H1 (cell line): ENCODE results near the gene GPR18. TPM values are rescaled to one million over a fixed set of nuclear protein-coding genes. Genes with fewer than 3 reads are reported as not detected.

Experiments used
- CTCF ChIA-PET: fragments of 300-600 bp; sonication (Branson Sonifier 250); formaldehyde crosslinking; loops from one replicate; lab custom pipeline; 2021; ENCODE audit not compliant: partially characterized antibody; lab: Charles Lee
- POLR2A ChIA-PET: fragments of 300-600 bp; sonication (Branson Sonifier 250); formaldehyde crosslinking; loops from one replicate; lab custom pipeline; 2021; ENCODE audit warnings: inconsistent platforms; ENCODE audit not compliant: partially characterized antibody; lab: Charles Lee
- DNase-seq, 2 experiments: peaks; one replicate each; pipeline versions ENCODE4 v3.0.0 to v3.0.0-alpha.2; 2010 to 2022; ENCODE audit warnings: low spot score in 2 of 2, low read depth in 1 of 2, mixed read lengths in 1 of 2
- FAIRE-seq: peaks from 2 replicates; lab custom pipeline; 2011; peaks lifted over from hg19 to GRCh38; lab: Jason Lieb, UNC
- H2AFZ ChIP-seq: 2 replicates; pipeline ENCODE4 v1.8.1; 2012; ENCODE audit warnings: low read length, inconsistent platforms
- H2AK5ac ChIP-seq: 2 replicates; pipeline ENCODE4 v1.6.1; 2013; ENCODE audit warnings: low read depth, low read length
- H2BK120ac ChIP-seq: replicated peaks from 2 replicates; pipeline ENCODE3; 2013; ENCODE audit warnings: low read depth, low read length, inconsistent platforms
- H2BK12ac ChIP-seq: 2 replicates; pipeline ENCODE4 v1.6.1; 2013; ENCODE audit warnings: low read depth, low read length
- H2BK15ac ChIP-seq: 2 replicates; pipeline ENCODE4 v1.6.1; 2013; ENCODE audit warnings: low read length
- H2BK20ac ChIP-seq: 2 replicates; pipeline ENCODE4 v1.6.1; 2013; ENCODE audit warnings: low read length
- H2BK5ac ChIP-seq: 2 replicates; pipeline ENCODE4 v1.6.1; 2013; ENCODE audit warnings: low read depth, low read length
- H3K14ac ChIP-seq: 2 replicates; pipeline ENCODE4 v1.6.1; 2013; ENCODE audit warnings: inconsistent platforms; ENCODE audit not compliant: insufficient read length
- H3K18ac ChIP-seq: 2 replicates; pipeline ENCODE4 v1.6.1; 2013; ENCODE audit warnings: low read length; ENCODE audit errors: extremely low read depth
- H3K23ac ChIP-seq: 2 replicates; pipeline ENCODE4 v1.6.1; 2013; ENCODE audit warnings: inconsistent platforms; ENCODE audit not compliant: insufficient read length
- H3K23me2 ChIP-seq: 2 replicates; pipeline ENCODE4 v1.6.1; 2013; ENCODE audit warnings: low read depth, low read length
- H3K27ac ChIP-seq: 2 replicates; pipeline ENCODE4 v1.6.1; 2011; ENCODE audit warnings: low read depth, low read length, inconsistent platforms
- H3K27me3 ChIP-seq, 4 experiments: replicated peaks in 1 of 4; 1 replicate in 1 of 4; 2 replicates in 3 of 4; pipeline versions ENCODE4 v1.6.1 to v1.8.1; 2011 to 2013; ENCODE audit warnings: low read length in 3 of 4, mild to moderate bottlenecking in 3 of 4, inconsistent platforms in 2 of 4, mixed read lengths in 2 of 4, moderate library complexity in 1 of 4; ENCODE audit not compliant: control insufficient read depth in 3 of 4, insufficient read depth in 3 of 4; ENCODE audit errors: extremely low read depth in 1 of 4
- H3K36me3 ChIP-seq, 4 experiments: 2 replicates each; pipeline versions ENCODE4 v1.6.1 to v1.8.1; 2011 to 2013; ENCODE audit warnings: mild to moderate bottlenecking in 4 of 4, low read length in 3 of 4, moderate library complexity in 2 of 4, control low read depth in 1 of 4, inconsistent platforms in 1 of 4; ENCODE audit not compliant: insufficient read depth in 4 of 4, control insufficient read depth in 2 of 4
- H3K4ac ChIP-seq: replicated peaks from 2 replicates; pipeline ENCODE3; 2013; ENCODE audit warnings: low read length, low read depth, mixed read lengths, inconsistent platforms; ENCODE audit not compliant: insufficient read length
- H3K4me1 ChIP-seq, 4 experiments: replicated peaks in 1 of 4; 1 replicate in 1 of 4; 2 replicates in 3 of 4; pipeline versions ENCODE4 v1.6.1 to v1.8.1; 2011 to 2013; ENCODE audit warnings: low read length in 3 of 4, inconsistent platforms in 2 of 4, mixed read lengths in 1 of 4; ENCODE audit not compliant: insufficient read depth in 4 of 4, control insufficient read depth in 3 of 4
- H3K4me2 ChIP-seq, 2 experiments: 2 replicates each; pipeline versions ENCODE4 v1.6.1 to v1.8.1; 2011 to 2013; ENCODE audit warnings: low read depth in 2 of 2, low read length in 2 of 2, control low read depth in 1 of 2, inconsistent platforms in 1 of 2, mild to moderate bottlenecking in 1 of 2; ENCODE audit not compliant: insufficient read depth in 1 of 2
- H3K4me3 ChIP-seq, 4 experiments: fragments of 200-600, 300-600 bp in 1 of 4; sonication (generic), shearing (Covaris generic), sonication (Bioruptor Twin) in 1 of 4; 2 replicates each; pipeline versions ENCODE4 v1.5.1 to v1.8.1; 2011 to 2016; ENCODE audit warnings: low read length in 4 of 4, low read depth in 3 of 4, control low read depth in 2 of 4, inconsistent platforms in 2 of 4, mild to moderate bottlenecking in 2 of 4, mixed read lengths in 1 of 4, moderate library complexity in 1 of 4; ENCODE audit not compliant: insufficient read depth in 2 of 4; ENCODE audit errors: extremely low read depth in 1 of 4
- H3K56ac ChIP-seq: replicated peaks from 2 replicates; pipeline ENCODE3; 2013; ENCODE audit warnings: low read depth, mild to moderate bottlenecking, mixed read lengths, low read length, inconsistent platforms; ENCODE audit not compliant: insufficient read length
- H3K79me1 ChIP-seq: 2 replicates; pipeline ENCODE4 v1.6.1; 2013; ENCODE audit warnings: low read depth, low read length, control low read depth
- H3K79me2 ChIP-seq, 2 experiments: 2 replicates each; pipeline versions ENCODE4 v1.6.1 to v1.8.1; 2012 to 2013; ENCODE audit warnings: low read length in 2 of 2, mild to moderate bottlenecking in 2 of 2, inconsistent platforms in 1 of 2; ENCODE audit not compliant: insufficient read depth in 2 of 2, control insufficient read depth in 1 of 2
- H3K9ac ChIP-seq, 4 experiments: replicated peaks in 1 of 4; 1 replicate in 1 of 4; 2 replicates in 3 of 4; pipeline versions ENCODE4 v1.6.1 to v1.8.1; 2011 to 2013; ENCODE audit warnings: low read depth in 3 of 4, low read length in 3 of 4, control low read depth in 2 of 4, mild to moderate bottlenecking in 2 of 4, moderate library complexity in 2 of 4, inconsistent platforms in 1 of 4; ENCODE audit errors: extremely low read depth in 1 of 4
- H3K9me3 ChIP-seq, 2 experiments: 2 replicates each; pipeline versions ENCODE4 v1.6.1 to v1.8.1; 2012 to 2013; ENCODE audit warnings: mild to moderate bottlenecking in 2 of 2, moderate library complexity in 2 of 2, control low read depth in 1 of 2, inconsistent platforms in 1 of 2, low read depth in 1 of 2, low read length in 1 of 2, mixed read lengths in 1 of 2; ENCODE audit not compliant: insufficient read depth in 2 of 2
- H4K20me1 ChIP-seq, 2 experiments: replicated peaks in 1 of 2; 2 replicates each; pipeline versions ENCODE3 to v1.8.1; 2011 to 2013; ENCODE audit warnings: inconsistent platforms in 2 of 2, low read length in 2 of 2, mild to moderate bottlenecking in 1 of 2; ENCODE audit not compliant: insufficient read depth in 2 of 2, control insufficient read depth in 1 of 2
- H4K5ac ChIP-seq: 2 replicates; pipeline ENCODE4 v1.6.1; 2013; ENCODE audit warnings: low read length, low read depth, mixed read lengths, inconsistent platforms; ENCODE audit not compliant: insufficient read length
- H4K8ac ChIP-seq: 2 replicates; pipeline ENCODE4 v1.8.0; 2013; ENCODE audit warnings: mild to moderate bottlenecking, moderate library complexity, low read length, inconsistent platforms; ENCODE audit not compliant: insufficient read depth; ENCODE audit errors: extremely low read depth
- H4K91ac ChIP-seq: replicated peaks from 2 replicates; pipeline ENCODE3; 2013; ENCODE audit warnings: low read length, mixed read lengths, inconsistent platforms; ENCODE audit not compliant: insufficient read length
- CBX8 ChIP-seq: fragments of 300-800, 300-1000 bp; sonication (generic); IDR thresholded peaks from 2 replicates; pipeline ENCODE4 v1.7.1; 2016; ENCODE audit warnings: low read depth, low read length, borderline replicate concordance
- CREB1 ChIP-seq: IDR thresholded peaks from 2 replicates; pipeline ENCODE4 v1.6.1; 2012; ENCODE audit warnings: inconsistent platforms
- RXRA ChIP-seq: IDR thresholded peaks from 2 replicates; pipeline ENCODE4 v1.6.1; 2011; ENCODE audit warnings: low read depth, mild to moderate bottlenecking, low read length, moderate library complexity; ENCODE audit not compliant: insufficient read depth
- SP4 ChIP-seq: IDR thresholded peaks from 2 replicates; pipeline ENCODE4 v1.6.1; 2012; ENCODE audit warnings: low read length, inconsistent platforms
- TAF1 ChIP-seq: IDR thresholded peaks from 2 replicates; pipeline ENCODE4 v1.6.1; 2011; ENCODE audit warnings: mild to moderate bottlenecking, low read depth, low read length
- WGBS, 2 experiments: shearing (Covaris generic) in 1 of 2; methylation state at CpG; one replicate each; pipeline versions ENCODE4 v1.1.6 to v1.1.7; 2013 to 2015; ENCODE audit warnings: low lambda C conversion rate in 2 of 2, mixed read lengths in 2 of 2, inconsistent platforms in 1 of 2, low coverage in 1 of 2, missing lambda C conversion rate in 1 of 2; ENCODE audit not compliant: insufficient replicate concordance in 2 of 2, insufficient coverage in 1 of 2, insufficient read length in 1 of 2; ENCODE audit errors: extremely low coverage in 1 of 2, missing lambda C conversion rate in 1 of 2; 5-methylcytosine and 5-hydroxymethylcytosine counted together
- polyA plus RNA-seq, 7 experiments: library from polyadenylated mRNA; depleted of rRNA in 3 of 7; stranded (reverse) in 5 of 7; unstranded in 2 of 7; fragments of >200 nt in 5 of 7; fragments of 200-250 nt in 2 of 7; gene quantifications; 1 replicate in 5 of 7; 2 replicates in 1 of 7; 4 replicates in 1 of 7; pipeline versions ENCODE4 v1.2.1 to v1.2.3, GENCODE V29; 2011 to 2013; ENCODE audit warnings: missing spikeins in 2 of 7, mixed read lengths in 2 of 7
- total RNA-seq: library from RNA; stranded (reverse); fragmentation: NEBNext Ultra II Directional; extraction: Animal tissue kit (Norgen Biotek cat#: 25700); gene quantifications from 2 replicates; pipeline ENCODE4 v1.2.1, GENCODE V29; 2021
- TF ChIP-seq, protein P1 (sequence below): IDR thresholded peaks from 2 replicates; pipeline ENCODE4 v1.6.1; 2011; ENCODE audit warnings: low read length, improper control_type of control experiment
- TF ChIP-seq, protein P2 (sequence below): IDR thresholded peaks from 2 replicates; pipeline ENCODE4 v1.6.1; 2012; ENCODE audit warnings: inconsistent platforms
- TF ChIP-seq, protein P3 (sequence below), 3 experiments: IDR thresholded peaks; 1 replicate in 2 of 3; 2 replicates in 1 of 3; pipeline versions ENCODE4 v1.5.1 to v1.6.1; 2011; ENCODE audit warnings: low read length in 3 of 3, mild to moderate bottlenecking in 3 of 3, inconsistent platforms in 2 of 3, low read depth in 1 of 3, moderate library complexity in 1 of 3; ENCODE audit not compliant: insufficient read depth in 1 of 3; ENCODE audit errors: control extremely low read depth in 1 of 3

GPR18 gene
- total and polyA plus RNA-seq, 2 of the 8 experiments (the other 6 are each of a cell fraction or from before 2014, with no cell fraction given) = not detected

DNA sequence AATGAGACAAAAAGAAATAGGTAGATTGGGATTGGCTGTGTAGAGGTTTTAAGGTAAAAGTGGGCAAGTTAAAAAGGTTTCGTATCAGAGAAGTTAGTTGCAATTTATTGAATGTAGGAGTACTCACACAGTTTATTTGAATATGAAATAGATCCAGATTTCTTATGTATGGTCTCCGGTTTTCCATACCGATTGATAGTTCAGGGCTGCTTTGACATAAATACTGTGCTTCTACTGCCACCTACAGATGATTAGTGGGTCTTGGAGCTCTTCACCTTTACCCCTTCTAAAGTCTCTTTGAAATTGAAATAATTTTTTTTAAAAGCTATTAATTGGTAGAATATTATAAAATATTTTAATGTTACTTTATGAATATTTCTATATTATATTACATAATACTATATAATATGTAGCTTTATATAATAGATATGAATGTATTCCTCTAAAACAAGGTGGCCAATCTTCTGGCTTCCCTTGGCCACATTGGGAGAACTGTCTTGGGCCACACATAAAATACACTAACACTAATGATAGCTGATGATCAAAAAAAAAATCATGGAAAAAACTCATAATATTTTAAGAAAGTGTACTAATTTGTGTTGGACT lies 7.7 kb upstream of the GPR18 start:
- Histone ChIP-seq H4K91ac (no peak overlapping the region), H3K18ac (no peak overlapping the region), H2BK12ac (no peak overlapping the region), H3K9me3 (no peaks in the 10 kb centered on the region), H2AK5ac (no peak overlapping the region), H2BK5ac (no peak overlapping the region), H3K23me2 (peaks cover 2% of the 10 kb centered on the region; the same call in 1 of the 2 replicates), H3K27ac (no peak overlapping the region), H3K56ac (no peak overlapping the region), H2BK15ac (no peak overlapping the region), H4K8ac (no peak overlapping the region), H3K9ac (no peak overlapping the region), H3K4me3 (no peak overlapping the region), H3K23ac (no peak overlapping the region), H3K4ac (no peak overlapping the region), H2AFZ (no peak overlapping the region), H4K5ac (no peak overlapping the region), H3K79me1 (peaks cover 2% of the 10 kb centered on the region; the same call in 1 of the 2 replicates), H2BK20ac (no peak overlapping the region), H3K14ac (no peak overlapping the region), H4K20me1 (peaks cover 0 to 3% of the 10 kb centered on the region in 2 experiments), H2BK120ac (no peak overlapping the region), H3K27me3 (no peaks in the 10 kb centered on the region), H3K4me2 (no peak overlapping the region), H3K36me3 (peaks cover 0 to 3% (median 1%) of the 10 kb centered on the region in 4 experiments; a peak in 2 of 8 replicates), H3K4me1 (no peaks in the 10 kb centered on the region; a peak in 1 of 7 replicates), H3K79me2 (no peaks in the 10 kb centered on the region; a peak in 1 of 4 replicates)
- FAIRE-seq = no peak
- no peak for DNase-seq
- 71% methylated on average over 3 of the region's 3 CpGs; no CpG with 5 or more reads in 1 of the 2 experiments for WGBS, 2 experiments
- POLR2A ChIA-PET = interaction anchor here (0.6 to 1.5 kb wide), 5 partner anchors 10 to 181 kb away, joined by 3 to 10 read pairs (median 3); partner anchors contain the start of gene UBAC2
- CTCF ChIA-PET = interaction anchor here (0.6 to 10.8 kb wide), 44 partner anchors 10 to 579 kb away, joined by 3 to 242 read pairs (median 4); partner anchors contain the start of genes GPR18 and UBAC2
- TF ChIP-seq, protein P1, sequence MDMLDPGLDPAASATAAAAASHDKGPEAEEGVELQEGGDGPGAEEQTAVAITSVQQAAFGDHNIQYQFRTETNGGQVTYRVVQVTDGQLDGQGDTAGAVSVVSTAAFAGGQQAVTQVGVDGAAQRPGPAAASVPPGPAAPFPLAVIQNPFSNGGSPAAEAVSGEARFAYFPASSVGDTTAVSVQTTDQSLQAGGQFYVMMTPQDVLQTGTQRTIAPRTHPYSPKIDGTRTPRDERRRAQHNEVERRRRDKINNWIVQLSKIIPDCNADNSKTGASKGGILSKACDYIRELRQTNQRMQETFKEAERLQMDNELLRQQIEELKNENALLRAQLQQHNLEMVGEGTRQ = no peak
- TF ChIP-seq CBX8 (no peak), RXRA (no peak), CREB1 (no peak), SP4 (no peak), TAF1 (no peak)
- TF ChIP-seq, protein P2, sequence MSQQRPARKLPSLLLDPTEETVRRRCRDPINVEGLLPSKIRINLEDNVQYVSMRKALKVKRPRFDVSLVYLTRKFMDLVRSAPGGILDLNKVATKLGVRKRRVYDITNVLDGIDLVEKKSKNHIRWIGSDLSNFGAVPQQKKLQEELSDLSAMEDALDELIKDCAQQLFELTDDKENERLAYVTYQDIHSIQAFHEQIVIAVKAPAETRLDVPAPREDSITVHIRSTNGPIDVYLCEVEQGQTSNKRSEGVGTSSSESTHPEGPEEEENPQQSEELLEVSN = no peak
- TF ChIP-seq, protein P3, sequence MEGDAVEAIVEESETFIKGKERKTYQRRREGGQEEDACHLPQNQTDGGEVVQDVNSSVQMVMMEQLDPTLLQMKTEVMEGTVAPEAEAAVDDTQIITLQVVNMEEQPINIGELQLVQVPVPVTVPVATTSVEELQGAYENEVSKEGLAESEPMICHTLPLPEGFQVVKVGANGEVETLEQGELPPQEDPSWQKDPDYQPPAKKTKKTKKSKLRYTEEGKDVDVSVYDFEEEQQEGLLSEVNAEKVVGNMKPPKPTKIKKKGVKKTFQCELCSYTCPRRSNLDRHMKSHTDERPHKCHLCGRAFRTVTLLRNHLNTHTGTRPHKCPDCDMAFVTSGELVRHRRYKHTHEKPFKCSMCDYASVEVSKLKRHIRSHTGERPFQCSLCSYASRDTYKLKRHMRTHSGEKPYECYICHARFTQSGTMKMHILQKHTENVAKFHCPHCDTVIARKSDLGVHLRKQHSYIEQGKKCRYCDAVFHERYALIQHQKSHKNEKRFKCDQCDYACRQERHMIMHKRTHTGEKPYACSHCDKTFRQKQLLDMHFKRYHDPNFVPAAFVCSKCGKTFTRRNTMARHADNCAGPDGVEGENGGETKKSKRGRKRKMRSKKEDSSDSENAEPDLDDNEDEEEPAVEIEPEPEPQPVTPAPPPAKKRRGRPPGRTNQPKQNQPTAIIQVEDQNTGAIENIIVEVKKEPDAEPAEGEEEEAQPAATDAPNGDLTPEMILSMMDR (IDR thresholded peaks at IDR 0.05; ENCODE audit: control extremely low read depth in 1 of 3, insufficient read depth in 1 of 3, low read depth in 1 of 3, low read length in 3 of 3) = peak in 2 of 3 experiments; percentile 48 to 58; a peak in 2 of 4 replicates
